ENCODE results near the gene PDGFRB. TPM values are rescaled to one million over a fixed set of nuclear protein-coding genes. Genes with fewer than 3 reads are reported as not detected.

Gene PDGFRB
- total RNA-seq, 1 donor from 2014 or later, result 39.7 TPM

- intact Hi-C loops (cut with micrococcal nuclease), result loop anchor here (5.0 kb wide), 1 partner anchor 55 kb away; no protein-coding TSS in a partner anchor
- H3K4me1 ChIP-seq, result peaks cover 75% of the 10 kb centered on the region
- H3K4me3 ChIP-seq, result no peak overlapping the region
- no peak for DNase-seq
- H3K27me3 ChIP-seq (ENCODE audit: low read depth), result peaks cover 12% of the 10 kb centered on the region
- peak overlapping the region; percentile 89 for H3K27ac ChIP-seq (replicated peaks)
- no peaks in the 10 kb centered on the region for H3K36me3 ChIP-seq
- no peaks in the 10 kb centered on the region for H3K9me3 ChIP-seq (replicated peaks)
- TF ChIP-seq, protein P1, sequence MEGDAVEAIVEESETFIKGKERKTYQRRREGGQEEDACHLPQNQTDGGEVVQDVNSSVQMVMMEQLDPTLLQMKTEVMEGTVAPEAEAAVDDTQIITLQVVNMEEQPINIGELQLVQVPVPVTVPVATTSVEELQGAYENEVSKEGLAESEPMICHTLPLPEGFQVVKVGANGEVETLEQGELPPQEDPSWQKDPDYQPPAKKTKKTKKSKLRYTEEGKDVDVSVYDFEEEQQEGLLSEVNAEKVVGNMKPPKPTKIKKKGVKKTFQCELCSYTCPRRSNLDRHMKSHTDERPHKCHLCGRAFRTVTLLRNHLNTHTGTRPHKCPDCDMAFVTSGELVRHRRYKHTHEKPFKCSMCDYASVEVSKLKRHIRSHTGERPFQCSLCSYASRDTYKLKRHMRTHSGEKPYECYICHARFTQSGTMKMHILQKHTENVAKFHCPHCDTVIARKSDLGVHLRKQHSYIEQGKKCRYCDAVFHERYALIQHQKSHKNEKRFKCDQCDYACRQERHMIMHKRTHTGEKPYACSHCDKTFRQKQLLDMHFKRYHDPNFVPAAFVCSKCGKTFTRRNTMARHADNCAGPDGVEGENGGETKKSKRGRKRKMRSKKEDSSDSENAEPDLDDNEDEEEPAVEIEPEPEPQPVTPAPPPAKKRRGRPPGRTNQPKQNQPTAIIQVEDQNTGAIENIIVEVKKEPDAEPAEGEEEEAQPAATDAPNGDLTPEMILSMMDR (IDR thresholded peaks at IDR 0.05; ENCODE audit: borderline replicate concordance), result no peak
These were observed 6.5 kb upstream of the PDGFRB start for GRCh38 chr5:150162142-150162513.

DNA sequence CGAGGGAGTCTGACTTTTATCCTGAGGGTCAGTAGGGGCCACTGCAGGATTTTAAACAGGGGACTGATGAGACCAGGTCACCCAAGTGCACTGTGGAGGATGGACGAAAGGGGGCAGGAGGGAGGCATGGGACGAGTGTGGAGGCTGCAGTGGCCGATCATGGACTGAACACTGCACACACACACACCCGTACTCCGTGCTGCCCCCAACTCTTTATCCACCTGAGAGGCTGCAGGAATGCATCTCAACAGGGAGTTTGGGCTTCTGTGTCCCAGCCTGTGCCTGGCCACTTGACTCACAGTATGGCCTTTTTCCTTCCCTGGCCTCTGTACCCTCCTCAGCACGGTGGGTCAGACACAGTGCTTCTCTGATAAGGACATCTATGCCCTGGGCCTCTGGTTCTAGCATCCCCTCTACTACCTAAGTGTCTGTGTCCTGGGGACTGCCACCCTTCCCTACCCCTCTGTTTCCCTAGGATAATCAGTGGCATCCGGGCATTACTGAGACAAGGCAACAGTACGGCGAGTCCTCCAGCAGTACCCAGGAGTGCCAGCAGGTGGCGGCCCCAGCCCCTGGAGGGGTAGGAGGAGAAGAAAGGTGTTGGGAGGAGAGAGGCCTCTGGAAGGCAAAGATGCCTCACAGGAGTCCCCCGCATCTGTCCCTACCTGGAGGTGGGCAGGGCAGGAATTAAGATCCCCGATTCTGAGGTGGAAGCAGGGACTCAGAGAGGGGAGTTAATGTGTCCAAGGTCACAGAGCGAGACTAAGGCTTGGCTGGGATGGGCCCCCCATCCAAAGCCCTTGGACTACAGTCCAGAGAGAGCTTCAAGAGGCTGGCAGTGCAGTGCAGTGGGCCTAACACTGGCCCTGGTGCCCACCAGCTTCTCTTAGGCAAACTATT is 5.8 kb upstream of the PDGFRB start:
- H3K4me1 ChIP-seq, result peaks cover 76% of the 10 kb centered on the region

GRCh38 chr5:150160448-150161081 is 4.9 kb upstream of the PDGFRB start:
- peaks cover 86% of the 10 kb centered on the region for H3K4me1 ChIP-seq
- H3K4me3 ChIP-seq, result no peak overlapping the region
- intact Hi-C loops (cut with micrococcal nuclease), result loop anchor here (5.0 kb wide), 1 partner anchor 57 kb away; no protein-coding TSS in a partner anchor
- no peaks in the 10 kb centered on the region for H3K27me3 ChIP-seq (ENCODE audit: low read depth)
- no peaks in the 10 kb centered on the region for H3K9me3 ChIP-seq (replicated peaks)
- peak overlapping the region; percentile 89 for H3K27ac ChIP-seq (replicated peaks)
- TF ChIP-seq, protein P1 (IDR thresholded peaks at IDR 0.05; ENCODE audit: borderline replicate concordance), result no peak
- no peaks in the 10 kb centered on the region for H3K36me3 ChIP-seq
- DNase-seq, result peak; percentile 12

More for the DNA sequence above, 5.8 kb upstream of the PDGFRB start:
- Histone ChIP-seq H3K27me3 (ENCODE audit: low read depth) (peaks cover 6% of the 10 kb centered on the region), H3K36me3 (no peaks in the 10 kb centered on the region), H3K9me3 (replicated peaks) (no peaks in the 10 kb centered on the region), H3K4me3 (no peak overlapping the region), H3K27ac (replicated peaks) (peak overlapping the region; percentile 89)
- intact Hi-C loops (cut with micrococcal nuclease), result loop anchor here (5.0 kb wide), 1 partner anchor 56 kb away; no protein-coding TSS in a partner anchor
- TF ChIP-seq, protein P1 (IDR thresholded peaks at IDR 0.05; ENCODE audit: borderline replicate concordance), result peak; percentile 92
- DNase-seq, result peak; percentile 86

DNA sequence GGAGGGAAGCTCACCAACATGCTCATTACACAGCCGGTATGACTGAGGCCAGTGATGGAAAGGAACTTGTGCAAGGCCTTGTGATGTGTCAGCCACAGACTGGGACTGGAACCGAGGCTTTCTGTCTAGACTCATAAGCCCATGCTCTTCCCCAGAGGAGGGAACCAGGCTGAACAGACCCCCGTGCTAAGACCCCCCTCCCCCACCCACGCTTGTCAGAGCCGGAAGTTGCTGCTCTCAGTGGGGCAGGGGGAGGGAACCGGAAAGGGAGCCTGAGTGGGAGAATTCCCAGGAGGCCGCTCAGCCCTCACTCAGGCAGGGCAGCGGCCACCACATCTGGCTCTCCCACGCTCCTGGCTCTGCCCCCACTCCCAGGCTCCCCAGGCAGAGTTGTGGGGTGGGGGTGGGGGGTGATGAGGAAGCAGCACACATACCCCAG is 4.1 kb upstream of the PDGFRB start:
- H3K36me3 ChIP-seq, result no peaks in the 10 kb centered on the region
- peak overlapping the region; percentile 89 for H3K27ac ChIP-seq (replicated peaks)
- H3K4me3 ChIP-seq, result no peak overlapping the region
- H3K4me1 ChIP-seq, result peaks cover 84% of the 10 kb centered on the region
- DNase-seq, result peak; percentile 72
- H3K9me3 ChIP-seq (replicated peaks), result no peaks in the 10 kb centered on the region
- intact Hi-C loops (cut with micrococcal nuclease), result loop anchor here (5.0 to 10.0 kb wide), 2 partner anchors 58 to 195 kb away; partner anchors contain the start of gene TCOF1
- no peaks in the 10 kb centered on the region for H3K27me3 ChIP-seq (ENCODE audit: low read depth)
- TF ChIP-seq, protein P1 (IDR thresholded peaks at IDR 0.05; ENCODE audit: borderline replicate concordance), result no peak

DNA sequence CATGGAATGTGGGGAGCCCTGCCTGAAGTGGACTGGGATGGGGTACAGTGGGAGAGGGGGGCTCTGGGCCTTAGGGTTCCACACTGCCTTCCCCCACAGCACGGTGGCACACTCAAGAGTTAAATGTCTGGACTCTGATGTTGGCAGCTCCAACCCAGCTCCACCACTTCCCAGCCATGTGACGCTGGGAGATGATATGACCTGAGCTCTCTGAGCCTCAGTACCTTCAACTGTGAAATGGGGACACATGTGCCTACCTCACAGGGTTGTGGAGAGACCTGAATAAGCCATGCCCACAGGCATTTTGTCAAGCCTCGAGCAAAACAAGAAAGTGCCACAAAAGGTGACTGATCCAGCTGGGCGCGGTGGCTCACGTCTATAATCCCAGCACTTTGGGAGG is 3.4 kb upstream of the PDGFRB start:
- Histone ChIP-seq H3K9me3 (replicated peaks) (no peaks in the 10 kb centered on the region), H3K36me3 (no peaks in the 10 kb centered on the region), H3K27ac (replicated peaks) (peak overlapping the region; percentile 89), H3K4me3 (peak overlapping the region; percentile 42), H3K4me1 (peaks cover 76% of the 10 kb centered on the region), H3K27me3 (ENCODE audit: low read depth) (no peaks in the 10 kb centered on the region)
- no peak for DNase-seq
- intact Hi-C loops (cut with micrococcal nuclease), result loop anchor here (10.0 kb wide), 1 partner anchor 196 kb away; the partner anchor contains the start of gene TCOF1
- TF ChIP-seq, protein P1 (IDR thresholded peaks at IDR 0.05; ENCODE audit: borderline replicate concordance), result no peak
